Adrenal gland (tissue), 12 donors: Measurements from ENCODE around the gene C1orf226. TPM values are rescaled to one million over a fixed set of nuclear protein-coding genes. Genes with fewer than 3 reads are reported as not detected.
"Not testable (repeated sequence)": the region's sequence is repeated elsewhere in the genome, so short reads cannot be mapped to it uniquely, and the experiment has no call there.

ENCODE experiments used
- DNase-seq, 7 donors: peaks; one replicate each; pipeline ENCODE4 v3.0.0-alpha.2; 2019 to 2020
- H3K27ac ChIP-seq, 5 donors: fragments of 200-600 bp; sonication (generic) in 4 of 5; 1 replicate in 3 of 5; 2 replicates in 2 of 5; pipeline versions ENCODE4 v1.5.1 to v1.8.0; 2016 to 2020; ENCODE audit warnings: mild to moderate bottlenecking in 1 of 5
- H3K27me3 ChIP-seq: fragments of 200-600 bp; 2 replicates; pipeline ENCODE4 v1.8.0; 2021
- H3K36me3 ChIP-seq, 2 donors: fragments of 200-600 bp; replicated peaks in 1 of 2; 1 replicate in 1 of 2; 2 replicates in 1 of 2; pipeline versions ENCODE4 v1.5.1 to v1.8.0; 2018 to 2022
- H3K4me1 ChIP-seq, 2 donors: fragments of 200-600 bp; replicated peaks in 1 of 2; 1 replicate in 1 of 2; 2 replicates in 1 of 2; pipeline versions ENCODE4 v1.5.1 to v1.8.0; 2018 to 2021
- H3K4me3 ChIP-seq, 4 donors: fragments of 200-600 bp; sonication (generic) in 3 of 4; one replicate each; pipeline ENCODE4 v1.5.1; 2016 to 2018
- H3K9me3 ChIP-seq, 3 donors: fragments of 200-600 bp; sonication (generic) in 1 of 3; replicated peaks in 1 of 3; 1 replicate in 2 of 3; 2 replicates in 1 of 3; pipeline versions ENCODE4 v1.5.1 to v1.8.0; 2016 to 2021
- CTCF ChIP-seq, 6 experiments: fragments of 450-650 bp in 4 of 6; fragments of 200-600 bp in 2 of 6; sonication (generic) in 1 of 6; IDR thresholded peaks; 1 replicate in 5 of 6; 2 replicates in 1 of 6; pipeline versions ENCODE4 v1.5.1 to v1.8.0; 2016 to 2021; ENCODE audit warnings: antibody characterized with exemption in 6 of 6, mild to moderate bottlenecking in 2 of 6, moderate library complexity in 1 of 6
- POLR2A ChIP-seq, 2 donors: fragments of 450-650 bp; IDR thresholded peaks; one replicate each; pipeline ENCODE4 v1.6.1; 2017; ENCODE audit warnings: antibody characterized with exemption in 2 of 2, mild to moderate bottlenecking in 2 of 2, moderate library complexity in 1 of 2
- WGBS, 4 donors: extraction: QIAGEN DNeasy Blood & Tissue Kit in 2 of 4; methylation state at CpG; one replicate each; pipeline versions ENCODE4 v1.1.5 to v1.1.7; 2013 to 2017; 5-methylcytosine and 5-hydroxymethylcytosine counted together
- intact Hi-C, 2 donors: fragments of 100-400 bp; cut with DNase I; formaldehyde crosslinking; loops; one replicate each; pipeline versions ENCODE4 v1.14.1 to v1.15.0; 2022 to 2023
- polyA plus RNA-seq, 3 donors: library from polyadenylated mRNA; stranded (reverse); fragments of 200-250 nt in 2 of 3; fragments of 350-450 nt in 1 of 3; fragmentation: Illumina TruSeq in 1 of 3; extraction: RNeasy Lipid Tissue Mini Kit (QIAGEN cat#74804) in 1 of 3; gene quantifications; one replicate each; pipeline ENCODE4 v1.2.3, GENCODE V29; 2013 to 2014
- total RNA-seq, 9 donors: library from RNA; depleted of rRNA in 4 of 9; stranded (reverse); fragments of >200 nt in 4 of 9; fragments of 120-200 nt in 1 of 9; fragmentation: NEBNext Ultra II Directional in 1 of 9; extraction: Animal tissue kit (Norgen Biotek cat#: 25700) in 1 of 9; gene quantifications; one replicate each; pipeline versions ENCODE4 v1.1.0 to v1.2.4, GENCODE V29; 2013 to 2023
- donor health status: healthy with polysubstance abuse.
- donor health status: Bipolar disorder and iron deficiency.
- donor health status: DM: yes; HTN: yes; CAD: no.
- donor health status: DM: no; HTN: no; CAD: no.
- donor health status: DM: no; HTN: no; CAD: no.
- donor health status: DM: yes; HTN: yes; CAD: no.

C1orf226 gene
- total and polyA plus RNA-seq, 12 donors, result 0.95 to 48.0 (median 6.8) TPM

- no peaks in the 10 kb centered on the region for H3K36me3 ChIP-seq
- intact Hi-C loops, result no loop called here
- no peaks in the 10 kb centered on the region for H3K27me3 ChIP-seq
- 65 to 71% (median 69%) methylated on average over 11 of the region's 11 CpGs for WGBS, 4 donors
- H3K9me3 ChIP-seq, result no peaks in the 10 kb centered on the region
- TF ChIP-seq CTCF (IDR thresholded peaks at IDR 0.05), result no peak
- TF ChIP-seq POLR2A (IDR thresholded peaks at IDR 0.05), result no peak
- H3K4me3 ChIP-seq, result no peak overlapping the region
- no peak overlapping the region for H3K27ac ChIP-seq
- H3K4me1 ChIP-seq, result no peaks in the 10 kb centered on the region
- DNase-seq, result no peak
Observed at GRCh38 chr1:162349635-162350330, 31.7 kb upstream of the C1orf226 start.

- H3K9me3 ChIP-seq, result no peaks in the 10 kb centered on the region
- WGBS, 4 donors, result 82 to 88% (median 82%) methylated on average over 6 of the region's 6 CpGs
Observed at GRCh38 chr1:162351246-162351842, 30.2 kb upstream of the C1orf226 start.

GRCh38 chr1:162351874-162352273, 29.7 kb upstream of the C1orf226 start:
- H3K9me3 ChIP-seq, H3K4me3 ChIP-seq, H3K27me3 ChIP-seq, H3K4me1 ChIP-seq, H3K36me3 ChIP-seq, DNase-seq, intact Hi-C loops, H3K27ac ChIP-seq: not testable (repeated sequence)
- 60 to 94% (median 66%) methylated on average over 3 to 4 of the region's 4 CpGs for WGBS, 4 donors

More at GRCh38 chr1:162351246-162351842, 30.2 kb upstream of the C1orf226 start:
- Histone ChIP-seq H3K27ac (no peak overlapping the region), H3K4me3 (no peak overlapping the region), H3K4me1 (no peaks in the 10 kb centered on the region), H3K36me3 (no peaks in the 10 kb centered on the region), H3K27me3 (no peaks in the 10 kb centered on the region)
- intact Hi-C loops, result no loop called here
- no peak for DNase-seq
- TF ChIP-seq CTCF (IDR thresholded peaks at IDR 0.05), result no peak
- no peak for TF ChIP-seq POLR2A (IDR thresholded peaks at IDR 0.05)

- intact Hi-C loops, result no loop called here
- H3K27me3 ChIP-seq, result no peaks in the 10 kb centered on the region
- 90 to 93% (median 90%) methylated on average over 9 of the region's 9 CpGs for WGBS, 4 donors
Observed at GRCh38 chr1:162353078-162353477, 28.4 kb upstream of the C1orf226 start.

More at GRCh38 chr1:162353078-162353477, 28.4 kb upstream of the C1orf226 start:
- TF ChIP-seq POLR2A (IDR thresholded peaks at IDR 0.05) (no peak), CTCF (IDR thresholded peaks at IDR 0.05) (no peak)
- no peak for DNase-seq
- no peaks in the 10 kb centered on the region for H3K4me1 ChIP-seq
- no peaks in the 10 kb centered on the region for H3K36me3 ChIP-seq
- H3K4me3 ChIP-seq, result no peak overlapping the region
- H3K9me3 ChIP-seq, result no peaks in the 10 kb centered on the region
- H3K27ac ChIP-seq, result no peak overlapping the region
